HG03135 (cell line): Measurements from ENCODE around the gene ERBB2.
"Not testable (repeated sequence)": the region's sequence is repeated elsewhere in the genome, so short reads cannot be mapped to it uniquely, and the experiment has no call there.

ENCODE experiments used
- ATAC-seq: cut with Tn5 transposase; IDR thresholded peaks from one replicate; pipeline ENCODE4 v1.9.1; 2021; ENCODE audit warnings: mild to moderate bottlenecking, moderate library complexity; ENCODE audit not compliant: unreplicated experiment

ERBB2 gene

GRCh38 chr17:39701784-39702422 is 2.0 kb downstream of the ERBB2 start:
- ATAC-seq, result no peak

DNA sequence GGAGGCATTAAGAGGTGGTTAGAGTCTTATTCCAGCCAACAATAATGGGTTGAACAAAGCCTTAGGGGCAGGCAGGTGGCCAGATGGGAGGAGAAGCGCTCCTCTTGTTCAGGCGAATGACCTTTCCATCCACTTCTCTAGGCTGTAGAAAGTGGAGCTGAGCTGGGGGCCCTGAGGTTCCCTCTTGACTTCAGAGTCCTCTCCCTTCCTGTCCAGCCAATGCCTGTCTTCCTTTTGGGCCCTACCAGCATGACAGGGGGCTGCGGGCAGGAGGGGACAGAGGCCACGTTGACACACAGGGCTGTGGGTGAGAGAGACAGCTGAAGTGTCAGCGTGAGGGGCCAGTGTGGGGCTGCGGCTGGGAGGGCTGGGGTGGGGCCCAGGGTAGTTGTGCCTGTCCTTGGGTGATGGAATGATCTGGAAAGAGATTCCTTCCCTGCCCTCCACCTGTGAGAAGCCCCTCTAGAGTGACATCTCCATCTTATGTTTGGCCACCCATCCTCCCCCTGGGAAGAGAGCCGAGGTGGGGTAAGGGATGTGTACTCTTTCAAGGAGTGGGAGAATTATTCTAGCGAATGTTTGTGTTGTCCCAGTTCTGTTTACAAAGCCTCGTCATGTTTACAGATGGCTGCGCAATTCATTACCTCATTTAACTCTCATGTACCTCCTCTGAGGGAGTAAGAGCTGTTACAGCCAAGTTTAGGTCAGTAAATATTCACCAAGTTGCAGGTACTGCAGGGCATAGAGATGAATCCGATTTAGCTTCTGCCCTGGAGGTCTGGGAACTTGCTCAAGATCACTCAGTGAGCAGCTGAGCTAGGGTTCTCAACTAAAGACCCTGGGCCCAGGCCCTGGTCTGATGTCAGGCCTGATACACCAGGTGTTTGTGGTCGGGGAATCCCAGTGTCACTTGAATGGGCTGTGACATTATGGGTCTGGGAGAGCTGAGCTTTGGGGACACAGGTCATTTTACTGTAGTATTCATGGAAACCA is 3.3 kb downstream of the ERBB2 start:
- no peak for ATAC-seq

GRCh38 chr17:39703913-39704312 is 4.0 kb downstream of the ERBB2 start:
- ATAC-seq, result no peak

DNA sequence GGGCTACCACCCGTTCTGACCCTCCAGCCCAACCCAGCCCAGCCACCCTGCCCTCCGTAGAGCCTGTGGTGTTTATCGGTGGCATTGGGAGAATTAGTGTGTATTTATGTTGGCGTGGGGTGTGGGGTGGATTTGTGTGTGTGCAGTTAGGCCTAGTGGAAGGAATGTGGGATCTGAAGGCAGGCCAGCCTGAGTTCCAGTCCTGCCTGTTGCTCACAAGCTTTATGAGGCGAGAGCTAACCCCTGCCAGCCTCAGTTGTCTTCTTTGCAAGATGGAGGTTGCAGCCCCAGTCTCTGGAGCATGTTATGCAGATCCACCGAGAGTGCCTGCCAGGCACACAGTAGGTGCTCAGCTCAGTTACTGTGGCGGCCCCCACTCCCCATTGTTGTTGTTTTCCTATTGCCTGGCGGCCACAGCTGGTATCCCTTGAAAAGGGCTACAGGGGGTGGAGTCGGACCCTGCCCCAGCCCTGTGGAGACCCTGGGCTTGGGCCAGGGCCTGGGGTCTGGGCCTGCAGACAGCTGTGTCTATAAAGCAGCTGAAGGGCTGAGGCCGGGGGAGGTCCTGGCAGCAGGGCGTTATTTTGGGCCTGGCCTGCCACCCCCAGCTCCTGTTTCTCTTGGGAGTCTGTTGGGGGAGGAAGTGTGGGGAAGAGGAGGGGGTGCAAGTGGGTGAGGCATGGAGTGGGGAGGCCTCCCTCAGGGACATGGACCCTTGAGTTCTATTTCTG is 5.1 kb downstream of the ERBB2 start:
- ATAC-seq, result no peak

DNA sequence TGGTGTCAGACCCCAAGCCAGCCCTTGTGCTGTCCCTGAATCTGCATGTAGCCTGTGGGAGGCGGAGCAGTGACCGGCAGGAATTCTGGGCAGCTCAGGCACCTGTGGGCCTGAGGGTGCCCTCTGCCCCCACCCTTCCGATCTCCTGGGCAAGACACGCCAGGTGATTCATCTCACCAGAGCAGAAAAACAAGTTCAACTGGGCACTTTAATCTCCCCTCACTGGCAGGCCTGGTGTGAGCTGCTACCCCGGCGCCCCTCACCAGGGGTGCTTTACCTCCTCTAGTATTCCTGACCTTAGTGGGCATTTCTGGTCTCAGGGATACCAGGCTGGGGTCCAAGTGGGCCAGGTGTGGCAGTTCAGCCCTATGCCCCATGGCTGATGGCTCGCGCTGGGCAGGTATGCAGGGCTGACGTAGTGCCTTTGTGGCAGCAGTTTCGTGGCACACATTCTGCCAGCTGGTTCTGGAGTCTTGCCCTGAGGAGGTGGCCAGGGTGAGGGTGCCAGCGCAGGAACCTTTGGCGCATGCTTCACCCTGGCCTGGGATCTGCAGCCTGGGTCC is 6.0 kb downstream of the ERBB2 start:
- ATAC-seq, result no peak

GRCh38 chr17:39706383-39706782 is 6.5 kb downstream of the ERBB2 start:
- ATAC-seq, result no peak

DNA sequence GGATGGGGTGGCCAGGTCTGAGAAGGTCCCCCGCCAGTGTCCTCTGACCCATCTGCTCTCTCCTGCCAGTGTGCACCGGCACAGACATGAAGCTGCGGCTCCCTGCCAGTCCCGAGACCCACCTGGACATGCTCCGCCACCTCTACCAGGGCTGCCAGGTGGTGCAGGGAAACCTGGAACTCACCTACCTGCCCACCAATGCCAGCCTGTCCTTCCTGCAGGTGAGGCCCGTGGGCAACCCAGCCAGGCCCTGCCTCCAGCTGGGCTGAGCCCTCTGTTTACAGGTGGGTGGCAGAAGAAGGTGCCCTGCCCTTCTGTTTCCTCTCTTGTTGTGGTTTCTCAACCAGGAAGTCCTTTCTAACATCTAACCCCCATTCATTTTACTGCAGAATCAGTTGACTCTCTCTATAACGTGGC is 7.1 kb downstream of the ERBB2 start:
- ATAC-seq, result no peak

- no peak for ATAC-seq
Observed at GRCh38 chr17:39709319-39709997, 9.6 kb downstream of the ERBB2 start.

DNA sequence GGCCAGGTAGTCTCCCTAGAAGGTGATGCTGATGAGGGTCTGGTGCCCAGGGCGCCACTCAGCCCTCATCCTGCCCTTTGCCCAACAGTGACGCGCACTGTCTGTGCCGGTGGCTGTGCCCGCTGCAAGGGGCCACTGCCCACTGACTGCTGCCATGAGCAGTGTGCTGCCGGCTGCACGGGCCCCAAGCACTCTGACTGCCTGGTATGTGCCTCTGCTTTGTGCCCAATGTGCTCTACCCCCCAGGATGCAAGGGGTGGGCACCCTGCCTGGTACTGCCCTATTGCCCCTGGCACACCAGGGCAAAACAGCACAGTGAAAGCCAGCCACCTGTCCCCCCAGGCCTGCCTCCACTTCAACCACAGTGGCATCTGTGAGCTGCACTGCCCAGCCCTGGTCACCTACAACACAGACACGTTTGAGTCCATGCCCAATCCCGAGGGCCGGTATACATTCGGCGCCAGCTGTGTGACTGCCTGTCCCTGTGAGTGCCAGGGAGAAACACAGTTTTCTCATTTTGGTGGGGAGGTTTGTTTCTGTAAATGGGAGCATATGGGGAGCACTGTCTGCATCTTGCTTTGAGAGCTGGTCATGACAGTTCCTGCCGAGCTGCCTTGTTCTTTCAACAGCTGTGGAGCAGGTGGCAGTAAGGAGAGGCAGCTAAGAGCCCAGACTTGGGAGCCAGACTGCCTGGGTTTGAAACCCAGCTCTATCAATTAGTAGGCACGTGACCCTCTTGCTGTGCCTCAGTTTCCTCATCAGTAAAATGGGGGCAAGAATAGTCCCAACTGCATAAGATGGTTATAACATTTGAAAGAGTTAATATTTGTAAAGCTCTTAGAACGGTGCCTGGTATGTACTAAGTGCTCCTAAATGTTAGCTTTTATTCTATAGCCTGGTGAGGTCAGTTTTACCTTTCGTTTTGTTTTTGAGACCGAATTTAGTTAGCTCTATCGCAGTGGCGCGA is 10.4 kb downstream of the ERBB2 start:
- ATAC-seq, result no peak

GRCh38 chr17:39711071-39711470 is 11.2 kb downstream of the ERBB2 start:
- ATAC-seq, result not testable (repeated sequence)

GRCh38 chr17:39711851-39712250 is 12.0 kb downstream of the ERBB2 start:
- no peak for ATAC-seq

- no peak for ATAC-seq
Observed at GRCh38 chr17:39714234-39714633, 14.4 kb downstream of the ERBB2 start.

DNA sequence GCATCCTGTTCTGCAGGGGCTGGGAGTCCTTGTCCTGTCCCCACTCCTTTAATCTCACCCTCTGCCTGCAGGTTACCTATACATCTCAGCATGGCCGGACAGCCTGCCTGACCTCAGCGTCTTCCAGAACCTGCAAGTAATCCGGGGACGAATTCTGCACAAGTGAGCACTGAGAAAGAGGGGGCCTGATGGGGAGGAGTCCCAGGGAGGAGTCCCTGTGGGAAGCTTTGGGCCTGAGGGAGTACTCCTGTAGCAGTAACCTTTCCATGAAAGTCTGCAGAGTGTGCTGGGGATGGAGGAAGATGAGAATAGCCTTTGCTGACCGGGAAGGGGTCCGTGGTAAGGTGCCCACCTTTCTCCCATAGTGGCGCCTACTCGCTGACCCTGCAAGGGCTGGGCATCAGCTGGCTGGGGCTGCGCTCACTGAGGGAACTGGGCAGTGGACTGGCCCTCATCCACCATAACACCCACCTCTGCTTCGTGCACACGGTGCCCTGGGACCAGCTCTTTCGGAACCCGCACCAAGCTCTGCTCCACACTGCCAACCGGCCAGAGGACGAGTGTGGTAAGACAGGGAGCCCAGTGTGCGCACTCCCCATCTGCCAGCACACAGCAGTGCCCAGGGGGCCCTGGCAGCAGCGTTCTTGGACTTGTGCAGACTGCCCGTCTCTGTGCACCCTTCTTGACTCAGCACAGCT is 15.7 kb downstream of the ERBB2 start:
- no peak for ATAC-seq

DNA sequence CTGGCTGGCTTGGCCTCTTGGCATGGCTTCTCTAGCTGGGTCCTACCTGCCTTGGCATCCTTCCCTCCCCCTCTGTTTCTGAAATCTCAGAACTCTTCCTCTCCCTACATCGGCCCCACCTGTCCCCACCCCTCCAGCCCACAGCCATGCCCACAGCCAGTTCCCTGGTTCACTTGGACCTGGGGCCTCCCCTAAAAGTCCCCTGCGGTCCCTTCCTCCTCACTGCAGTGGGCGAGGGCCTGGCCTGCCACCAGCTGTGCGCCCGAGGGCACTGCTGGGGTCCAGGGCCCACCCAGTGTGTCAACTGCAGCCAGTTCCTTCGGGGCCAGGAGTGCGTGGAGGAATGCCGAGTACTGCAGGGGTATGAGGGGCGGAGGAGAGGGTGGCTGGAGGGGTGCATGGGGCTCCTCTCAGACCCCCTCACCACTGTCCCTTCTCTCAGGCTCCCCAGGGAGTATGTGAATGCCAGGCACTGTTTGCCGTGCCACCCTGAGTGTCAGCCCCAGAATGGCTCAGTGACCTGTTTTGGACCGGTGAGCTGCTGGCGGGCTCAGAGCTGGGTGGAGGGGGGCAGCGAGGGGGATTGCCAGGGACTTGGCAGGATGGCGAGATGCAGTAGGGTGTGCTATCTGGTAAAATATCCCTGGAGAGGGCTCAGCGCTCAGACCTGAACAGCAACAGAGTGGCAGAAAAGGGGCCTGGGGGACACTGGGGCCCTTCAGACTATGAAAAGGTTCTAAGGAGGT is 16.4 kb downstream of the ERBB2 start:
- ATAC-seq, result no peak

- ATAC-seq, result no peak
Observed at GRCh38 chr17:39716879-39717536, 17.1 kb downstream of the ERBB2 start.

- ATAC-seq, result no peak
Observed at GRCh38 chr17:39717660-39718059, 17.8 kb downstream of the ERBB2 start.

DNA sequence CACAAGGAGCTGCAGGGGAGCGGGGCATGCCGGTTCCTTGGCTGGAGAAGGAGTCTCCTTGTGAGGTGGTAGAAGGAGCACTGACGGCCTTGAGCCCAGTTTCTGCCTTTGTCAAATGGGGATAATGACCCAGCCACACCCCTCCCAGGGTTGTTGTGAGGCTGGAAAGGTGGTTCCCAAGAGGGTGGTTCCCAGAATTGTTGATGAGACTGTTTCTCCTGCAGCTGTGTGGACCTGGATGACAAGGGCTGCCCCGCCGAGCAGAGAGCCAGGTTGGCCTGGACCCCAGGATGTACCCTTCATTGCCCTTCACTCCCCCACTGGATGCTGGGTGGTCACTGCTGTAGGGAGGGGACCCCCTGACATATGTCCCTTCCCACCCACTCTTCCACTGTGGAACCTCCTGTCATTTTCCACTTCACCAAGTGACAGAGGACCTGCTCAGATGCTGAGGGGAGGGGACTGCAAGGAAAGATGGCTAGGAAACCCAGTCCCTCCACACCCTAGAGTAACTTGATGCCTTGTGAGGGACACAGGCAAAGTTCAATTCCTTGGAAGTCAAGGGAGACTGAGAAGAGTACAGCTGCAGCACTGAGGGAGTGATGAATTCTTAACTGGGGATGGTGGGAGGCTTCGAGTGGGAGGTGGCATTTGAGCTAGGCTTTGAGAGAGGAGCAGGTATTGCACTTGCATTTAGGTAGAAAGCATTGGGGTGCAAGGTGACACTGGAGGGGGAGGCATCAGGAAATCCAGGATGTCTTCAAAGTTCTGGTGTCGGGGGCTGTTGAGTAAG is 19.9 kb downstream of the ERBB2 start:
- no peak for ATAC-seq
